AG09309 (cell line): ENCODE results near the gene HLX.

Experiments
- DNase-seq: peaks from one replicate; pipeline ENCODE4 v3.0.0-alpha.2; 2010; ENCODE audit warnings: low read depth
- H3K4me3 ChIP-seq: 2 replicates; pipeline ENCODE4 v1.5.1; 2011; ENCODE audit warnings: mild to moderate bottlenecking, low read depth, low read length, moderate library complexity; ENCODE audit not compliant: control insufficient read depth
- CTCF ChIP-seq: IDR thresholded peaks from 2 replicates; pipeline ENCODE4 v1.5.1; 2011; ENCODE audit warnings: mild to moderate bottlenecking, low read depth, low read length, inconsistent platforms; ENCODE audit not compliant: insufficient read depth, control insufficient read depth; ENCODE audit errors: missing control alignments

HLX gene

DNA sequence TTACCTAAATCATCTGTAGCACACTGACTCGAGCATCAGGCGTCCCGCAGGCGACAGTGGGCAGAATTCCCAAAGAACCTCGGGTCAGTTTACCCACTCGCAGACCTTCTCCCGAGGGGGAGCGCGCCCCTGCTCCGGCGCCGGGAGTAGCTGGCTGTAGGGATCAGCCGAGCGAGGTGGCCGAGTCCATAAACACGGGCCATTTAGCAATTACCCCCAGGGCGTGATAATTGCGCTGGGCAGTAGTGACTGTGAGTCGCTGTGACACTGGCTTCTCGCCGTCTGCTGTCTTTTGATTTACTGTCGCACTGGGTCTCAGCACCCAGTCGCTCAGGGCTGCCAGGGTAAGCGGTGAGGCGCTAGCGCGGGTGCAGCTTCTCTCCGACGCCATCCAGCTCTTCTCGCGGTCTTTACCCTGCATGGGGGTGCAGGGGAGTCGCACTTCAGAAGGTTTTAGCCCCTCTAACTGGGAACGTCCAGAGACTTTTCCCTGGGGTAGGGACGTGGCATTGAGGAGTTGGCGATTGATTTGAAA, 16.2 kb downstream of the HLX start:
- no peak overlapping the region for H3K4me3 ChIP-seq
- DNase-seq = no peak
- no peak for TF ChIP-seq CTCF

DNA sequence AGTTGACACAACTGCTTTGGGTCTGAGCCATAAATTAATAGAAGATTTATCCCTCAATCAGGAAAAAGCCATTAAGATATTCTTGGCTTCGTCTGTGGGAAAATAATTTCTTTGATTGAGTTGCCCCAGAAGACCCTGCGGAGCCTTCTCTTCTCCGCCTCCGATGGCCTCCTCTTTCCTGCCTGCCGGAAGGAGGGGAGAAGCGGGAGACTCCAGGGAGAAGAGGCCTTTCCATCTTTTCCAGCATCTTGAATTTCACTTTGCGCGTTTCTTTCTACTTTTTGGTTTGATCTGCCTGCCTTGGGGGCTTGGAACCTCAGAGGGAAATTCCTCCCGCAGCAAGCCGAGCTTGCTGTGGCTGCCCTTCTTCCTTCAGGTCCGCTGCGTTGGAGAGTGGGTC, 16.8 kb downstream of the HLX start:
- DNase-seq = no peak
- no peak overlapping the region for H3K4me3 ChIP-seq
- TF ChIP-seq CTCF = no peak

DNA sequence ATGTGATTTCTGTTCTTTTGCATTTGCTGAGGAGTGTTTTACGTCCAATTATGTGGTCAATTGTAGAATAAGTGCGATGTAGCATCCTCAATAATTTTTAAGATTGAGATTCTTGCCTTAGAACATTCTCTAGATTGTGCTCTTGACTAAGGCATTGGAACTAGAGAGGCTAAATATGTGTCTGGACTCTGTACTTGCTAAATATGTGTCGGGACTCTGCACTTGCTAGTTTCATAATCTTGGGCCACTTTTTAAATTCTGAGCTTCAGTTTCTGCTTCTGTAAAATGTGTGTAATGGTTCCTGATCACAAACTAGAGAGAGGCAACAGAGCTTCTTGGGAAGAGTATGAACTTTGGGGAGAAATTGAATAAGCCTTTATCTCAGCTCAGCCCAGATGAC, 21.6 kb downstream of the HLX start:
- no peak overlapping the region for H3K4me3 ChIP-seq
- no peak for DNase-seq
- no peak for TF ChIP-seq CTCF

DNA sequence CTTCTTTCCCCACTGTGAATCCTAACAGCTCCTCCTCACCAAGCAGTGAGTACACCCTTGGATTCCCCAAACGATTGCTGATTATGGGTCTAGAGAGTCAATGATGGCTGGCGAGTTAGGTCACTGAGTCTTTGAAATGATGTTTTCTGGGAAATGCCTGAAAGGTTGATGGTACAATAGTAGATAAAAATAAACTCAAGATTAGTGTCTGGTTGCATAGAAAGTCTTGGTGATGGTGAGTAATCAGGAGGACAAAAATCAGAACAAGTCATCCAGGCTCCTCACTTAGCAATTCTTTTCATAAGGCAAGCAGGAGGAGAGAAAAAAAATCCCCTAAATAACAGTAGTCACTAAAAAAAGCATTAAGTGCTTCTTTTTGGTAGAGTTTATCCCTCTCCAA, 22.6 kb downstream of the HLX start:
- TF ChIP-seq CTCF = no peak

DNA sequence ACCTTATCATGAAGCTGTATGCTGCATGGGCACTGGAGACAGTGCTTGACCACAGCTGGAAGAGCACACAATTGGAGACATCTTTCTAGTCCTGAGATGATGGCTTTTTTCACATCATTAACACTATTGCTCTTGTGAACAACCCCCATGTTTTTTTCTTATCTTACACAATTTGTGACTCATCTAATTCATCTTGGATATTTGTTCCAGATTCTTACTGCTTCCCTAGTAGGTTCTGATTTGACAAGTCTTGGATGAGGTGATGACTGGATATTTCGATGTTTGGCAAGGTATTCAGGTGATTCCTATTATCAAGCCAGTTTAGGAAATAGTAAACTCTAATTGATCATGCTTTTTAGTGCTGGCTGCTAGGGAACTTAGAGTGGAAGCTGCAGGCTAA, 23.7 kb downstream of the HLX start:
- TF ChIP-seq CTCF = no peak
- no peak overlapping the region for H3K4me3 ChIP-seq
- no peak for DNase-seq

More for the DNA sequence above, 22.6 kb downstream of the HLX start:
- DNase-seq = no peak
- no peak overlapping the region for H3K4me3 ChIP-seq

GRCh38 chr1:220904876-220905275, 25.6 kb downstream of the HLX start:
- no peak for DNase-seq
- no peak for TF ChIP-seq CTCF
- no peak overlapping the region for H3K4me3 ChIP-seq
